Measurements from ENCODE around the gene TMPRSS12.

DNA sequence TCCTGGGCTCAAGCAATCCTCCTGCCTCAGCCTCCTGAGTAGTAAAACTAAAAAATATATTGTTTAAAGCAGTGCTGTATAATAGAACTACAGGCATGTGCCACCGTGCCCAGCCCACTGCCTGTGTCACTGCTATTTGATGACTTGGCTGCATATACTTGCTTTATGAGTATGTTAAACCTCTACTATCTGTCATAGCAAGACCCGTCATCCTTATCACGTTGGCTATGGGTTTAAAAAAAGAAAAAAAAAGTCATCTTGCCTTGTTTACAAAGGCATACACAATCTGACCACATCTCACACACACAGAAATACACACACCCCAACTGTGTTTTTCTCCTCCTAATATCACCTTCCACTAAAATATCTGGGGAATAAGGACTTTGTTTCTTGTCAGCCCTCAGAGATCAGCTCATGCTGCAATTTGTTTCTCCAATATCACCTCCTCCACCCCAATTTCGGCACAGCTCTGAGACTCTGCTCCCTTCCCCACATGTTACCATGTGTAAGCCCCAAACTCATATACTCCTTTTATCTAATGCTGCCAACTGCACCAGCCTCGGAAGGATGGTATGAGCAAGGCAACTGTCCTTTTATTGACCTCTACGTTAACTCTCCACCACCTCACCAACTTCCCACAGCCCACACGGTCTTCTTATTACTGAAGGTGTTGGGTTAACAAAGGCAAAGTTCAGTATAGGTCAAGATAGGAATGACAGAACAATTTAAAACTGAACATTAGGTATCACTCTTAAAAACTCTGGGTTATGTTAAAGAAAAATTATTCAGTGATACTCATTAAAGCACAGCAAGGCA is 802 bp upstream of the TMPRSS12 start:
- TF ChIP-seq POLR2AphosphoS5 (IDR thresholded peaks at IDR 0.05; ENCODE audit: low read depth, low read length) (no peak), POU2F2 (IDR thresholded peaks at IDR 0.05; ENCODE audit: low read depth, low read length) (no peak), TAF1 (IDR thresholded peaks at IDR 0.05; ENCODE audit: low read depth, low read length) (no peak), SPI1 (IDR thresholded peaks at IDR 0.05; ENCODE audit: low read depth, low read length) (no peak)
